GM19328 (cell line): ENCODE measurements around the gene TBX22.
"Not testable (repeated sequence)": the region's sequence is repeated elsewhere in the genome, so short reads cannot be mapped to it uniquely, and the experiment has no call there.

Source experiments
- ATAC-seq: cut with Tn5 transposase; IDR thresholded peaks from one replicate; pipeline ENCODE4 v1.9.1; 2021; ENCODE audit warnings: mild to moderate bottlenecking, moderate library complexity; ENCODE audit not compliant: unreplicated experiment

Gene TBX22

GRCh38 chrX:80014141-80014940 is at the start of gene TBX22:
TBX22 (plus strand) TSS chrX:80014753; CDS start chrX:80022270, 7,517 bp downstream.
- ATAC-seq: no peak

- no peak for ATAC-seq
These were observed 38.9 kb upstream of the TBX22 start for GRCh38 chrX:79975605-79976004.

GRCh38 chrX:80004458-80004857 is 10.1 kb upstream of the TBX22 start:
- no peak for ATAC-seq

GRCh38 chrX:80011522-80011921 is 3.0 kb upstream of the TBX22 start:
- ATAC-seq: no peak

- no peak for ATAC-seq
These were observed 1.6 kb downstream of the TBX22 start for GRCh38 chrX:80016182-80016581.

GRCh38 chrX:80021621-80022020 is 7.1 kb downstream of the TBX22 start:
- no peak for ATAC-seq

GRCh38 chrX:80022363-80023031 is 7.9 kb downstream of the TBX22 start:
- no peak for ATAC-seq

- ATAC-seq: no peak
These were observed 11.6 kb downstream of the TBX22 start for GRCh38 chrX:80026116-80026515.

- not testable (repeated sequence) for ATAC-seq
These were observed 51.6 kb downstream of the TBX22 start for GRCh38 chrX:80066156-80066555.

GRCh38 chrX:80075625-80076024 is 61.1 kb downstream of the TBX22 start:
- not testable (repeated sequence) for ATAC-seq
